SU-DHL-6 (cell line): ENCODE results near the gene UBXN4.

Source experiments
- EZH2phosphoT487 ChIP-seq: fragments of 200-600 bp; sonication (generic), shearing (Covaris generic); conservative IDR thresholded peaks from 2 replicates; pipeline ENCODE4 v1.6.1; 2018; ENCODE audit warnings: mild to moderate bottlenecking, antibody characterized with exemption, low read length, moderate library complexity, mixed read lengths
- TF ChIP-seq, protein P1 (sequence below): fragments of 200-600 bp; sonication (generic); IDR thresholded peaks from one replicate; pipeline ENCODE4 v1.5.1; 2017; ENCODE audit warnings: antibody characterized with exemption, mild to moderate bottlenecking, low read length, moderate library complexity; ENCODE audit not compliant: insufficient read depth, poor library complexity, severe bottlenecking

DNA sequence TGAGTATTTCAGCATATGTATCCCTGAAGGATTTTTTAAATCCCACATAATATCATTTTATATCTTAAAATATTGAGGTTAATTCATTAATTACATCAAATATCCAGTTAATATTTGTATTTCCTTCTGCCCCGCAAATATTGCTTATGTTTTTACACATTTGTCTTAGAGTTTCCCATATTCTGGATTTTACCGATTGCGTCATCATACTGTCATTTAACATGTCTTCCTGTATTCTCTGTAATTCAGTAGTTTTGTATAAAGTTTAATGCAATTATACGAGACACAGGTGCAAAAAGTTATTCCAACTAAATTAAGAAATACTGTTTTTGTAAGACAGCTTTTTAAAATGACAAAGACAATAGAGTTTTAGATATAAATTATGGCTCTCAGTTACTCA lies 33.5 kb upstream of the UBXN4 start:
- TF ChIP-seq, protein P1, sequence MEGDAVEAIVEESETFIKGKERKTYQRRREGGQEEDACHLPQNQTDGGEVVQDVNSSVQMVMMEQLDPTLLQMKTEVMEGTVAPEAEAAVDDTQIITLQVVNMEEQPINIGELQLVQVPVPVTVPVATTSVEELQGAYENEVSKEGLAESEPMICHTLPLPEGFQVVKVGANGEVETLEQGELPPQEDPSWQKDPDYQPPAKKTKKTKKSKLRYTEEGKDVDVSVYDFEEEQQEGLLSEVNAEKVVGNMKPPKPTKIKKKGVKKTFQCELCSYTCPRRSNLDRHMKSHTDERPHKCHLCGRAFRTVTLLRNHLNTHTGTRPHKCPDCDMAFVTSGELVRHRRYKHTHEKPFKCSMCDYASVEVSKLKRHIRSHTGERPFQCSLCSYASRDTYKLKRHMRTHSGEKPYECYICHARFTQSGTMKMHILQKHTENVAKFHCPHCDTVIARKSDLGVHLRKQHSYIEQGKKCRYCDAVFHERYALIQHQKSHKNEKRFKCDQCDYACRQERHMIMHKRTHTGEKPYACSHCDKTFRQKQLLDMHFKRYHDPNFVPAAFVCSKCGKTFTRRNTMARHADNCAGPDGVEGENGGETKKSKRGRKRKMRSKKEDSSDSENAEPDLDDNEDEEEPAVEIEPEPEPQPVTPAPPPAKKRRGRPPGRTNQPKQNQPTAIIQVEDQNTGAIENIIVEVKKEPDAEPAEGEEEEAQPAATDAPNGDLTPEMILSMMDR = no peak
- TF ChIP-seq EZH2phosphoT487 = no peak
